GM18858 (cell line): Measurements from ENCODE around the gene CFAP61.

ENCODE experiments used
- ATAC-seq: cut with Tn5 transposase; IDR thresholded peaks from one replicate; pipeline ENCODE4 v1.9.1; 2021; ENCODE audit not compliant: unreplicated experiment

CFAP61 gene

GRCh38 chr20:20267685-20268370 lies 215.5 kb downstream of the CFAP61 start:
- no peak for ATAC-seq

- no peak for ATAC-seq
Measured at GRCh38 chr20:20271271-20271670, 218.9 kb downstream of the CFAP61 start.

GRCh38 chr20:20272686-20273085 lies 220.4 kb downstream of the CFAP61 start:
- ATAC-seq, result no peak

- no peak for ATAC-seq
Measured at GRCh38 chr20:20273286-20273685, 221.0 kb downstream of the CFAP61 start.

- no peak for ATAC-seq
Measured at GRCh38 chr20:20274821-20275220, 222.5 kb downstream of the CFAP61 start.

- no peak for ATAC-seq
Measured at GRCh38 chr20:20275636-20276035, 223.3 kb downstream of the CFAP61 start.

GRCh38 chr20:20276811-20277530 lies 224.6 kb downstream of the CFAP61 start:
- no peak for ATAC-seq

- no peak for ATAC-seq
Measured at GRCh38 chr20:20277894-20278335, 225.6 kb downstream of the CFAP61 start.

GRCh38 chr20:20286061-20286460 lies 233.7 kb downstream of the CFAP61 start:
- no peak for ATAC-seq

- ATAC-seq, result no peak
Measured at GRCh38 chr20:20289331-20289730, 237.0 kb downstream of the CFAP61 start.

GRCh38 chr20:20292472-20292871 lies 240.1 kb downstream of the CFAP61 start:
- ATAC-seq, result no peak

GRCh38 chr20:20293141-20293540 lies 240.8 kb downstream of the CFAP61 start:
- no peak for ATAC-seq

- no peak for ATAC-seq
Measured at GRCh38 chr20:20293691-20294385, 241.5 kb downstream of the CFAP61 start.

GRCh38 chr20:20295621-20296498 lies 243.5 kb downstream of the CFAP61 start:
- no peak for ATAC-seq

GRCh38 chr20:20297181-20297580 lies 244.8 kb downstream of the CFAP61 start:
- ATAC-seq, result no peak

- ATAC-seq, result no peak
Measured at GRCh38 chr20:20297752-20298151, 245.4 kb downstream of the CFAP61 start.

- ATAC-seq, result no peak
Measured at GRCh38 chr20:20299904-20300303, 247.6 kb downstream of the CFAP61 start.

- ATAC-seq, result no peak
Measured at GRCh38 chr20:20303320-20303719, 251.0 kb downstream of the CFAP61 start.

GRCh38 chr20:20303742-20304141 lies 251.4 kb downstream of the CFAP61 start:
- no peak for ATAC-seq

GRCh38 chr20:20304942-20305341 lies 252.6 kb downstream of the CFAP61 start:
- no peak for ATAC-seq

GRCh38 chr20:20312562-20312961 lies 260.2 kb downstream of the CFAP61 start:
- ATAC-seq, result no peak
